Tibial artery (tissue), 4 donors: ENCODE data around the gene CTNNA3.

Experiments used
- DNase-seq, 2 donors: peaks; one replicate each; pipeline ENCODE4 v3.0.0-alpha.2; 2019
- H3K27ac ChIP-seq, 2 donors: fragments of 200-600 bp; sonication (generic) in 1 of 2; 1 replicate in 1 of 2; 2 replicates in 1 of 2; pipeline ENCODE4 v1.5.1; 2018 to 2019; ENCODE audit warnings: mild to moderate bottlenecking in 1 of 2
- H3K27me3 ChIP-seq, 2 donors: fragments of 200-600 bp; sonication (generic) in 1 of 2; one replicate each; pipeline versions ENCODE4 v1.5.1 to v1.6.0; 2016 to 2019
- H3K36me3 ChIP-seq, 3 donors: fragments of 200-600 bp; sonication (generic) in 2 of 3; one replicate each; pipeline ENCODE4 v1.5.1; 2016 to 2019; ENCODE audit warnings: mild to moderate bottlenecking in 2 of 3
- H3K4me1 ChIP-seq, 4 donors: fragments of 200-600 bp; sonication (generic) in 2 of 4; 1 replicate in 3 of 4; 2 replicates in 1 of 4; pipeline ENCODE4 v1.5.1; 2016 to 2019
- H3K4me3 ChIP-seq, 2 donors: fragments of 200-600 bp; sonication (generic) in 1 of 2; 1 replicate in 1 of 2; 2 replicates in 1 of 2; pipeline ENCODE4 v1.5.1; 2018 to 2019; ENCODE audit warnings: mild to moderate bottlenecking in 2 of 2
- H3K9me3 ChIP-seq, 3 donors: fragments of 200-600 bp; sonication (generic) in 1 of 3; one replicate each; pipeline ENCODE4 v1.5.1; 2016 to 2019
- CTCF ChIP-seq, 2 experiments: fragments of 200-600 bp in 1 of 2; fragments of 450-650 bp in 1 of 2; IDR thresholded peaks; one replicate each; pipeline ENCODE4 v1.5.1; 2017 to 2019; ENCODE audit warnings: antibody characterized with exemption in 2 of 2, mild to moderate bottlenecking in 1 of 2, moderate library complexity in 1 of 2
- intact Hi-C: fragments of 100-400 bp; cut with DNase I; formaldehyde crosslinking; loops from one replicate; pipeline ENCODE4 v1.15.0; 2023; ENCODE audit warnings: low total_unique reads

Gene CTNNA3

GRCh38 chr10:67079126-67079525, 616.9 kb downstream of the CTNNA3 start:
- no peaks in the 10 kb centered on the region for H3K36me3 ChIP-seq
- H3K27ac ChIP-seq: no peak overlapping the region
- H3K9me3 ChIP-seq: no peaks in the 10 kb centered on the region
- no peak for TF ChIP-seq CTCF (IDR thresholded peaks at IDR 0.05)
- peak in 1 of 2 donors; percentile 20 for DNase-seq
- no peak overlapping the region for H3K4me3 ChIP-seq
- intact Hi-C loops: no loop called here
- no peaks in the 10 kb centered on the region for H3K27me3 ChIP-seq
- no peaks in the 10 kb centered on the region for H3K4me1 ChIP-seq

- no peak overlapping the region for H3K4me3 ChIP-seq
- no peak for DNase-seq
- TF ChIP-seq CTCF (IDR thresholded peaks at IDR 0.05): no peak
- H3K36me3 ChIP-seq: no peaks in the 10 kb centered on the region
- H3K27me3 ChIP-seq: no peaks in the 10 kb centered on the region
- no peaks in the 10 kb centered on the region for H3K4me1 ChIP-seq
- intact Hi-C loops: no loop called here
- H3K9me3 ChIP-seq: no peaks in the 10 kb centered on the region
- no peak overlapping the region for H3K27ac ChIP-seq
These were observed 618.6 kb downstream of the CTNNA3 start for GRCh38 chr10:67077376-67077775.

- no peaks in the 10 kb centered on the region for H3K27me3 ChIP-seq
- H3K9me3 ChIP-seq: no peaks in the 10 kb centered on the region
- no peak for DNase-seq
- no peak overlapping the region for H3K27ac ChIP-seq
- no peaks in the 10 kb centered on the region for H3K36me3 ChIP-seq
- TF ChIP-seq CTCF (IDR thresholded peaks at IDR 0.05): no peak
- no peaks in the 10 kb centered on the region for H3K4me1 ChIP-seq
- H3K4me3 ChIP-seq: no peak overlapping the region
- intact Hi-C loops: no loop called here
These were observed 619.9 kb downstream of the CTNNA3 start for GRCh38 chr10:67076144-67076543.

GRCh38 chr10:67075491-67075971, 620.5 kb downstream of the CTNNA3 start:
- Histone ChIP-seq H3K4me3 (no peak overlapping the region), H3K36me3 (no peaks in the 10 kb centered on the region), H3K27me3 (no peaks in the 10 kb centered on the region), H3K9me3 (no peaks in the 10 kb centered on the region), H3K27ac (no peak overlapping the region), H3K4me1 (no peaks in the 10 kb centered on the region)
- no peak for TF ChIP-seq CTCF (IDR thresholded peaks at IDR 0.05)
- DNase-seq: no peak
- intact Hi-C loops: no loop called here

- no peaks in the 10 kb centered on the region for H3K36me3 ChIP-seq
- intact Hi-C loops: no loop called here
- no peak overlapping the region for H3K4me3 ChIP-seq
- H3K27me3 ChIP-seq: no peaks in the 10 kb centered on the region
- no peaks in the 10 kb centered on the region for H3K4me1 ChIP-seq
- DNase-seq: no peak
- H3K27ac ChIP-seq: no peak overlapping the region
- H3K9me3 ChIP-seq: no peaks in the 10 kb centered on the region
- no peak for TF ChIP-seq CTCF (IDR thresholded peaks at IDR 0.05)
These were observed 623.3 kb downstream of the CTNNA3 start for GRCh38 chr10:67072654-67073053.

GRCh38 chr10:67050415-67050814, 645.6 kb downstream of the CTNNA3 start:
- Histone ChIP-seq H3K4me3 (no peak overlapping the region), H3K27ac (no peak overlapping the region), H3K9me3 (no peaks in the 10 kb centered on the region), H3K36me3 (no peaks in the 10 kb centered on the region), H3K4me1 (no peaks in the 10 kb centered on the region), H3K27me3 (no peaks in the 10 kb centered on the region)
- intact Hi-C loops: no loop called here
- no peak for DNase-seq
- no peak for TF ChIP-seq CTCF (IDR thresholded peaks at IDR 0.05)
